OCI-LY7 (cell line): ENCODE results near the gene ZNF182. TPM values are rescaled to one million over a fixed set of nuclear protein-coding genes. Genes with fewer than 3 reads are reported as not detected.
A peak's percentile ranks its signal among the peaks of the same experiment; 100 is the strongest.

Source experiments
- BruUV-seq: library from RNA; stranded (reverse); fragments of 400-500 nt; replicated peaks from 2 replicates; lab custom pipeline; 2021; lab: Mats Ljungman, UMichigan
- CTCF ChIA-PET: fragments of 300-600 bp; sonication (Branson Sonifier 250); formaldehyde crosslinking; loops from one replicate; lab custom pipeline; 2022; ENCODE audit warnings: antibody characterized with exemption; ENCODE audit not compliant: unreplicated experiment; lab: Charles Lee
- POLR2A ChIA-PET: fragments of 300-600 bp; sonication (Branson Sonifier 250); formaldehyde crosslinking; loops from one replicate; lab custom pipeline; 2022; ENCODE audit warnings: antibody characterized with exemption; lab: Charles Lee
- DNase-seq: peaks from one replicate; pipeline ENCODE4 v3.0.0-alpha.2; 2015; ENCODE audit warnings: low spot score
- H2AFZ ChIP-seq: fragments of 200-600 bp; sonication (generic), shearing (Covaris generic); 2 replicates; pipeline ENCODE4 v1.6.1; 2014; ENCODE audit warnings: mild to moderate bottlenecking, antibody characterized with exemption, low read length, moderate library complexity
- H3K27ac ChIP-seq: fragments of 200-600 bp; sonication (generic); 2 replicates; pipeline ENCODE4 v1.5.1; 2014; ENCODE audit warnings: mixed run types, low read depth, mild to moderate bottlenecking, moderate library complexity, low read length, inconsistent platforms; ENCODE audit not compliant: poor library complexity, severe bottlenecking
- H3K36me3 ChIP-seq: fragments of 200-600 bp; sonication (generic); 2 replicates; pipeline ENCODE4 v1.6.1; 2014; ENCODE audit warnings: mild to moderate bottlenecking, antibody characterized with exemption, low read length, moderate library complexity, mixed read lengths; ENCODE audit not compliant: insufficient read depth
- H3K4me1 ChIP-seq: fragments of 200-600 bp; sonication (generic); 2 replicates; pipeline ENCODE4 v1.5.1; 2014; ENCODE audit warnings: mild to moderate bottlenecking, low read length; ENCODE audit not compliant: insufficient read depth, poor library complexity, severe bottlenecking
- H3K4me2 ChIP-seq: fragments of 200-600 bp; sonication (generic); 2 replicates; pipeline ENCODE4 v1.6.1; 2014; ENCODE audit warnings: mild to moderate bottlenecking, low read length
- H3K4me3 ChIP-seq: fragments of 200-600 bp; sonication (generic); 2 replicates; pipeline ENCODE4 v1.5.1; 2014; ENCODE audit warnings: mild to moderate bottlenecking, low read depth, low read length; ENCODE audit not compliant: poor library complexity, severe bottlenecking
- H3K79me2 ChIP-seq: fragments of 200-600 bp; sonication (generic); 2 replicates; pipeline ENCODE4 v1.6.1; 2016; ENCODE audit warnings: low read depth, mild to moderate bottlenecking, low read length, moderate library complexity, mixed read lengths; ENCODE audit not compliant: insufficient read depth
- H3K9me2 ChIP-seq: fragments of 200-600 bp; sonication (generic); 2 replicates; pipeline ENCODE4 v1.6.1; 2016; ENCODE audit warnings: mild to moderate bottlenecking, low read length, mixed read lengths; ENCODE audit not compliant: insufficient read depth
- H3K9me3 ChIP-seq: fragments of 200-600 bp; sonication (generic); 2 replicates; pipeline ENCODE4 v1.6.1; 2014; ENCODE audit warnings: mild to moderate bottlenecking, mixed run types, low read length, mixed read lengths
- H4K20me1 ChIP-seq: fragments of 200-600 bp; sonication (generic); 2 replicates; pipeline ENCODE4 v1.6.1; 2014; ENCODE audit warnings: mild to moderate bottlenecking, antibody characterized with exemption, low read length, moderate library complexity, mixed read lengths; ENCODE audit not compliant: insufficient read depth
- EZH2phosphoT487 ChIP-seq: fragments of 200-600 bp; sonication (generic); IDR thresholded peaks from 2 replicates; pipeline ENCODE4 v1.6.1; 2018; ENCODE audit warnings: low read depth, borderline replicate concordance, mild to moderate bottlenecking, mixed run types, antibody characterized with exemption, low read length, moderate library complexity, mixed read lengths
- intact Hi-C: fragments of 100-400 bp; cut with micrococcal nuclease; formaldehyde crosslinking; loops from one replicate; pipeline ENCODE4 v1.10.0; 2022; ENCODE audit not compliant: unreplicated experiment
- total RNA-seq, 2 experiments: library from RNA; depleted of rRNA in 1 of 2; stranded (reverse); fragments of >200 nt in 1 of 2; shearing (Covaris generic) in 1 of 2; gene quantifications; 2 replicates each; pipeline ENCODE4 v1.2.3, GENCODE V29; 2014 to 2022
- TF ChIP-seq, protein P1 (sequence below): fragments of 200-600 bp; sonication (generic); conservative IDR thresholded peaks from 2 replicates; pipeline ENCODE4 v1.5.1; 2014; ENCODE audit warnings: mild to moderate bottlenecking, antibody characterized with exemption, low read length, moderate library complexity, mixed read lengths

Gene ZNF182
- total RNA-seq, 2 experiments from 2014 or later: 6.1 to 9.8 TPM

DNA sequence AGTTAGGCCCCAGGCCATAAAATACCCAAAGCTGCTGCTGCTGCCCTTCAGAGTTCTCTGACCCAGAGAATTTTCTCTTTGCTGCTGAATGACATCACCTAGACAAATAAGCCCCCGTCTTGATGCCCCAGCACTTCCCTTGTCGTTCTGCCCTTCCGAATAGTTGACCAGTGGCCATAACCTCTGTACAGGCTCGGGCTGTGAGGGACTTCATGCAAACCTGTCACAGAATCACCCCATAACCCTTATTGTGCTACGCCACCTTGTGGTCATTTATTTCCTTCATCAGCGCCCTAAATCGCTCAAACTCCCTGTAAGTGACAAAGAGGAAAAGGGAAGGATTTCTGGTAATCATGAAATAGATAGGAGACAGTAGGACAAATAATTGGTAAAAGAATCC lies 21.8 kb upstream of the ZNF182 start:
- no peaks in the 10 kb centered on the region for H3K9me3 ChIP-seq
- intact Hi-C loops: loop anchor here (1.0 to 10.0 kb wide), 3 partner anchors 171 to 528 kb away; partner anchors contain the start of genes ELK1 and UXT
- no peak overlapping the region for H3K4me3 ChIP-seq
- no peaks in the 10 kb centered on the region for H4K20me1 ChIP-seq
- peak; percentile 76 for DNase-seq
- H3K4me1 ChIP-seq: no peaks in the 10 kb centered on the region
- TF ChIP-seq, protein P1, sequence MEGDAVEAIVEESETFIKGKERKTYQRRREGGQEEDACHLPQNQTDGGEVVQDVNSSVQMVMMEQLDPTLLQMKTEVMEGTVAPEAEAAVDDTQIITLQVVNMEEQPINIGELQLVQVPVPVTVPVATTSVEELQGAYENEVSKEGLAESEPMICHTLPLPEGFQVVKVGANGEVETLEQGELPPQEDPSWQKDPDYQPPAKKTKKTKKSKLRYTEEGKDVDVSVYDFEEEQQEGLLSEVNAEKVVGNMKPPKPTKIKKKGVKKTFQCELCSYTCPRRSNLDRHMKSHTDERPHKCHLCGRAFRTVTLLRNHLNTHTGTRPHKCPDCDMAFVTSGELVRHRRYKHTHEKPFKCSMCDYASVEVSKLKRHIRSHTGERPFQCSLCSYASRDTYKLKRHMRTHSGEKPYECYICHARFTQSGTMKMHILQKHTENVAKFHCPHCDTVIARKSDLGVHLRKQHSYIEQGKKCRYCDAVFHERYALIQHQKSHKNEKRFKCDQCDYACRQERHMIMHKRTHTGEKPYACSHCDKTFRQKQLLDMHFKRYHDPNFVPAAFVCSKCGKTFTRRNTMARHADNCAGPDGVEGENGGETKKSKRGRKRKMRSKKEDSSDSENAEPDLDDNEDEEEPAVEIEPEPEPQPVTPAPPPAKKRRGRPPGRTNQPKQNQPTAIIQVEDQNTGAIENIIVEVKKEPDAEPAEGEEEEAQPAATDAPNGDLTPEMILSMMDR: peak; percentile 78
- TF ChIP-seq EZH2phosphoT487: no peak
- H3K9me2 ChIP-seq: no peaks in the 10 kb centered on the region
- POLR2A ChIA-PET: no interaction called here
- BruUV-seq: no TSS peak
- CTCF ChIA-PET: no interaction called here
- no peaks in the 10 kb centered on the region for H3K79me2 ChIP-seq
- H3K36me3 ChIP-seq: no peaks in the 10 kb centered on the region
- H2AFZ ChIP-seq: no peak overlapping the region
- H3K27ac ChIP-seq: no peak overlapping the region
- H3K4me2 ChIP-seq: no peak overlapping the region

DNA sequence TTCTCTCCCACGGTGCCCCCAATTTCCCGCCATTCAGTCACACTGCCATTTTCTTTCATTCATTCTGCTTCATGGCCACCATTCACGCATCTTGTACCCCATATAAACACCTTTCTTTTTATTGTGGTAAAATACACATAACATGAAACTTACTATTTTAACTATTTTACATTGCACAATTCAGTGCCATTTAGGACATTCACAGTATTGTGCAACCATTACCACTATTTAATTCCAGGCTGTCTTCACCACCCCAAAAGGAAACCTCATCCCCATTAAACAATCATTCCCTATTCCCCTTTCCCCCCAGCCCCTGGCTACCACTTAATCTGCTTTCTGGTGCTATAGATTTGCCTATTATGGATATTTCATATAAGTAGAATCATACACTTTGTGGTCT lies 18.9 kb upstream of the ZNF182 start:
- ChIA-PET POLR2A (interaction anchor here (1.4 kb wide), 1 partner anchor 87 kb away, joined by 3 read pairs; no protein-coding TSS in a partner anchor), CTCF (no interaction called here)
- Histone ChIP-seq H3K79me2 (no peaks in the 10 kb centered on the region), H3K9me3 (no peaks in the 10 kb centered on the region), H3K9me2 (no peaks in the 10 kb centered on the region), H2AFZ (no peak overlapping the region), H4K20me1 (no peaks in the 10 kb centered on the region), H3K36me3 (no peaks in the 10 kb centered on the region), H3K4me3 (no peak overlapping the region), H3K27ac (no peak overlapping the region), H3K4me2 (no peak overlapping the region), H3K4me1 (no peaks in the 10 kb centered on the region)
- no peak for TF ChIP-seq EZH2phosphoT487
- TF ChIP-seq, protein P1: no peak
- intact Hi-C loops: loop anchor here (10.0 kb wide), 1 partner anchor 368 kb away; the partner anchor contains the start of genes ELK1 and UXT
- no TSS peak for BruUV-seq
- no peak for DNase-seq

- H3K36me3 ChIP-seq: no peaks in the 10 kb centered on the region
- ChIA-PET CTCF (no interaction called here), POLR2A (no interaction called here)
- H3K9me3 ChIP-seq: no peaks in the 10 kb centered on the region
- TF ChIP-seq, protein P1: no peak
- TF ChIP-seq EZH2phosphoT487: no peak
- no peak for DNase-seq
- H3K9me2 ChIP-seq: no peaks in the 10 kb centered on the region
- H3K79me2 ChIP-seq: no peaks in the 10 kb centered on the region
- H3K4me3 ChIP-seq: peak overlapping the region; percentile 75
- H2AFZ ChIP-seq: no peak overlapping the region; the same call in 1 of the 2 replicates
- H3K27ac ChIP-seq: no peak overlapping the region
- peak overlapping the region; percentile 80 for H3K4me2 ChIP-seq
- no peaks in the 10 kb centered on the region for H4K20me1 ChIP-seq
- H3K4me1 ChIP-seq: no peaks in the 10 kb centered on the region
- intact Hi-C loops: loop anchor here (10.0 kb wide), 1 partner anchor 367 kb away; the partner anchor contains the start of genes ELK1 and UXT
- no TSS peak for BruUV-seq
Observed at GRCh38 chrX:48022100-48022499, 18.3 kb upstream of the ZNF182 start.
